Measurements from ENCODE around the gene PAFAH2.
"Not testable (repeated sequence)": the region's sequence is repeated elsewhere in the genome, so short reads cannot be mapped to it uniquely, and the experiment has no call there.

DNA sequence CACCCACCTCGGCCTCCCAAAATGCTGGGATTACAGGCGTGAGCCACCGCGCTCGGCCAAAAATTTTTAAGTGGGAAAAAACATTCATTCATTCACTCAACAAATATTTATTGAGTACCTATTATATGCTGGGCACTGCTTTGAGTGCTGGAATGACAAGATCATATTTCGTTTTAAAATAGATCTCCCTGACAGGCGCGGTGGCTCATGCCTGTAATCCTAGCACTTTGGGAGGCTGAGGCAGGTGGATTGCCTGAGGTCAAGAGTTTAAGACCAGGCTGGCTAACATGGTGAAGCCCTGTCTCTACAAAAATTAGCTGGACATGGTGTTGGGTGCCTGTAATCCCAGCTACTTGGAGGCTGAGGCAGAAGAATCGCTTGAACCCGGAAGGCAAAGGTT, 11.1 kb downstream of the PAFAH2 start:
- TF ChIP-seq, protein P1, sequence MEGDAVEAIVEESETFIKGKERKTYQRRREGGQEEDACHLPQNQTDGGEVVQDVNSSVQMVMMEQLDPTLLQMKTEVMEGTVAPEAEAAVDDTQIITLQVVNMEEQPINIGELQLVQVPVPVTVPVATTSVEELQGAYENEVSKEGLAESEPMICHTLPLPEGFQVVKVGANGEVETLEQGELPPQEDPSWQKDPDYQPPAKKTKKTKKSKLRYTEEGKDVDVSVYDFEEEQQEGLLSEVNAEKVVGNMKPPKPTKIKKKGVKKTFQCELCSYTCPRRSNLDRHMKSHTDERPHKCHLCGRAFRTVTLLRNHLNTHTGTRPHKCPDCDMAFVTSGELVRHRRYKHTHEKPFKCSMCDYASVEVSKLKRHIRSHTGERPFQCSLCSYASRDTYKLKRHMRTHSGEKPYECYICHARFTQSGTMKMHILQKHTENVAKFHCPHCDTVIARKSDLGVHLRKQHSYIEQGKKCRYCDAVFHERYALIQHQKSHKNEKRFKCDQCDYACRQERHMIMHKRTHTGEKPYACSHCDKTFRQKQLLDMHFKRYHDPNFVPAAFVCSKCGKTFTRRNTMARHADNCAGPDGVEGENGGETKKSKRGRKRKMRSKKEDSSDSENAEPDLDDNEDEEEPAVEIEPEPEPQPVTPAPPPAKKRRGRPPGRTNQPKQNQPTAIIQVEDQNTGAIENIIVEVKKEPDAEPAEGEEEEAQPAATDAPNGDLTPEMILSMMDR (IDR thresholded peaks at IDR 0.05): not testable (repeated sequence)
- not testable (repeated sequence) for TF ChIP-seq POLR2A (IDR thresholded peaks at IDR 0.05)

Measured in Peyer's patch (tissue), 4 donors.